ENCODE measurements around the gene TNNT2.

TNNT2 gene

GRCh38 chr1:201401700-201402099 lies 24.2 kb upstream of the TNNT2 start:
- no peak for DNase-seq

- no peak for DNase-seq
Observed at GRCh38 chr1:201400852-201401230, 23.4 kb upstream of the TNNT2 start.

- DNase-seq: no peak
Observed at GRCh38 chr1:201400212-201400851, 22.9 kb upstream of the TNNT2 start.

GRCh38 chr1:201399352-201400126 lies 22.1 kb upstream of the TNNT2 start:
- no peak for DNase-seq

GRCh38 chr1:201399018-201399351 lies 21.5 kb upstream of the TNNT2 start, which contains the start of gene LAD1:
LAD1 (minus strand) TSS chr1:201399324; CDS start chr1:201399306, 18 bp downstream.
- no peak for DNase-seq

- DNase-seq: no peak
Observed at GRCh38 chr1:201397675-201398074, 20.2 kb upstream of the TNNT2 start.

GRCh38 chr1:201396861-201397464 lies 19.5 kb upstream of the TNNT2 start:
- DNase-seq: no peak

- no peak for DNase-seq
Observed at GRCh38 chr1:201395936-201396335, 18.5 kb upstream of the TNNT2 start.

- no peak for DNase-seq
Observed at GRCh38 chr1:201394591-201394990, 17.1 kb upstream of the TNNT2 start.

- DNase-seq: no peak
Observed at GRCh38 chr1:201393076-201393475, 15.6 kb upstream of the TNNT2 start.

- no peak for DNase-seq
Observed at GRCh38 chr1:201391651-201392511, 14.4 kb upstream of the TNNT2 start.

GRCh38 chr1:201391225-201391624 lies 13.7 kb upstream of the TNNT2 start:
- DNase-seq: no peak

- no peak for DNase-seq
Observed at GRCh38 chr1:201389051-201389450, 11.6 kb upstream of the TNNT2 start.

- DNase-seq: no peak
Observed at GRCh38 chr1:201386208-201386607, 8.7 kb upstream of the TNNT2 start.

- DNase-seq: no peak
Observed at GRCh38 chr1:201385299-201385891, 7.9 kb upstream of the TNNT2 start.

- no peak for DNase-seq
Observed at GRCh38 chr1:201384406-201384782, 6.9 kb upstream of the TNNT2 start.

- DNase-seq: no peak
Observed at GRCh38 chr1:201383647-201384405, 6.3 kb upstream of the TNNT2 start.

- no peak for DNase-seq
Observed at GRCh38 chr1:201381130-201381529, 3.6 kb upstream of the TNNT2 start.

- DNase-seq: no peak
Observed at GRCh38 chr1:201379733-201380242, 2.3 kb upstream of the TNNT2 start.

- DNase-seq: no peak
Observed at GRCh38 chr1:201378804-201379203, 1.3 kb upstream of the TNNT2 start.

- DNase-seq: no peak
Observed at GRCh38 chr1:201376464-201377374, 761 bp downstream of the TNNT2 start.
